BE2C (cell line): ENCODE measurements around the gene DNMT3A.
"Not testable (repeated sequence)": the region's sequence is repeated elsewhere in the genome, so short reads cannot be mapped to it uniquely, and the experiment has no call there.

Experiments
- DNase-seq: peaks from one replicate; pipeline ENCODE4 v3.0.0-alpha.2; 2020
- H3K27me3 ChIP-seq: fragments of 250-450 bp; sonication (Bioruptor Pico); 2 replicates; pipeline ENCODE4 v1.5.1; 2020; ENCODE audit warnings: mild to moderate bottlenecking
- H3K36me3 ChIP-seq: fragments of 250-450 bp; sonication (Bioruptor Pico); 2 replicates; pipeline ENCODE4 v1.5.1; 2020; ENCODE audit warnings: mild to moderate bottlenecking
- H3K4me1 ChIP-seq: fragments of 250-450 bp; sonication (Bioruptor Pico); 2 replicates; pipeline ENCODE4 v1.5.1; 2020
- H3K4me3 ChIP-seq: 2 replicates; pipeline ENCODE4 v1.5.1; 2011; ENCODE audit warnings: low read depth, low read length
- H3K9me3 ChIP-seq: fragments of 250-450 bp; sonication (Bioruptor Pico); 2 replicates; pipeline ENCODE4 v1.5.1; 2020
- CTCF ChIP-seq: IDR thresholded peaks from 2 replicates; pipeline ENCODE4 v1.5.1; 2012; ENCODE audit warnings: mild to moderate bottlenecking, low read depth, low read length

DNMT3A gene

GRCh38 chr2:25219621-25220020 is 122.1 kb downstream of the DNMT3A start:
- Histone ChIP-seq H3K4me1 (no peaks in the 10 kb centered on the region), H3K4me3 (no peak overlapping the region), H3K9me3 (no peaks in the 10 kb centered on the region), H3K36me3 (no peaks in the 10 kb centered on the region), H3K27me3 (no peaks in the 10 kb centered on the region)
- DNase-seq: no peak
- no peak for TF ChIP-seq CTCF

GRCh38 chr2:25218100-25218499 is 123.6 kb downstream of the DNMT3A start:
- no peaks in the 10 kb centered on the region for H3K4me1 ChIP-seq
- no peak for DNase-seq
- H3K4me3 ChIP-seq: no peak overlapping the region
- no peaks in the 10 kb centered on the region for H3K27me3 ChIP-seq
- H3K9me3 ChIP-seq: no peaks in the 10 kb centered on the region
- no peaks in the 10 kb centered on the region for H3K36me3 ChIP-seq
- no peak for TF ChIP-seq CTCF

- no peaks in the 10 kb centered on the region for H3K27me3 ChIP-seq
- no peaks in the 10 kb centered on the region for H3K9me3 ChIP-seq
- no peak overlapping the region for H3K4me3 ChIP-seq
- H3K4me1 ChIP-seq: no peaks in the 10 kb centered on the region
- DNase-seq: no peak
- no peak for TF ChIP-seq CTCF
- no peaks in the 10 kb centered on the region for H3K36me3 ChIP-seq
Observed at GRCh38 chr2:25215948-25216679, 125.6 kb downstream of the DNMT3A start.

- no peaks in the 10 kb centered on the region for H3K4me1 ChIP-seq
- TF ChIP-seq CTCF: no peak
- no peak overlapping the region for H3K4me3 ChIP-seq
- DNase-seq: no peak
- no peaks in the 10 kb centered on the region for H3K9me3 ChIP-seq
- H3K36me3 ChIP-seq: no peaks in the 10 kb centered on the region
- no peaks in the 10 kb centered on the region for H3K27me3 ChIP-seq
Observed at GRCh38 chr2:25215232-25215631, 126.5 kb downstream of the DNMT3A start.

GRCh38 chr2:25213229-25213628 is 128.5 kb downstream of the DNMT3A start:
- Histone ChIP-seq H3K4me1 (peaks cover 4% of the 10 kb centered on the region; the same call in 1 of the 2 replicates), H3K27me3 (no peaks in the 10 kb centered on the region), H3K4me3 (no peak overlapping the region), H3K9me3 (no peaks in the 10 kb centered on the region), H3K36me3 (no peaks in the 10 kb centered on the region)
- TF ChIP-seq CTCF: no peak
- no peak for DNase-seq

- not testable (repeated sequence) for H3K36me3 ChIP-seq, H3K4me3 ChIP-seq, H3K4me1 ChIP-seq, H3K27me3 ChIP-seq, DNase-seq, H3K9me3 ChIP-seq
Observed at GRCh38 chr2:25210923-25211322, 130.8 kb downstream of the DNMT3A start.
